ENCODE measurements around the gene PRKAG2. TPM values are rescaled to one million over a fixed set of nuclear protein-coding genes. Genes with fewer than 3 reads are reported as not detected.

The PRKAG2 gene
- total RNA-seq: 16.9 and 18.5 TPM in 2 replicates

GRCh38 chr7:151876899-151877777 is at the start of gene PRKAG2:
TSS of gene PRKAG2 (minus strand) at chr7:151877115. CDS start at chr7:151876620, 495 bp downstream.
- peak within 1 kb of the TSS; percentile 94 for H3K4me3 Mint-ChIP-seq
- no peaks in the 10 kb centered on the region for H3K36me3 Mint-ChIP-seq (ENCODE audit: low read depth)
- peak; percentile 27 for DNase-seq (ENCODE audit: low spot score)
- H3K27me3 Mint-ChIP-seq (ENCODE audit: insufficient read depth): peaks cover 37% of the 10 kb centered on the region
- H3K27ac Mint-ChIP-seq: peak within 1 kb of the TSS; percentile 71
- peaks cover 6% of the 10 kb centered on the region for H3K4me1 Mint-ChIP-seq (ENCODE audit: low read depth)
- H3K9me3 Mint-ChIP-seq: no peaks in the 10 kb centered on the region
- intact Hi-C loops (cut with micrococcal nuclease): loop anchor here (1.0 to 5.0 kb wide), 5 partner anchors 59 to 800 kb away; partner anchors contain the start of genes GALNT11 and XRCC2

GRCh38 chr7:151926336-151926712 is 49.4 kb upstream of the PRKAG2 start:
- intact Hi-C loops (cut with micrococcal nuclease): no loop called here
- Mint-ChIP-seq H3K4me3 (no peak overlapping the region), H3K36me3 (ENCODE audit: low read depth) (no peaks in the 10 kb centered on the region), H3K27ac (no peak overlapping the region), H3K4me1 (ENCODE audit: low read depth) (peaks cover 9% of the 10 kb centered on the region), H3K27me3 (ENCODE audit: insufficient read depth) (peaks cover 11% of the 10 kb centered on the region), H3K9me3 (no peaks in the 10 kb centered on the region)
- DNase-seq (ENCODE audit: low spot score): no peak

- intact Hi-C loops (cut with micrococcal nuclease): no loop called here
- no peak for DNase-seq (ENCODE audit: low spot score)
Measured at GRCh38 chr7:151925446-151926335, 48.8 kb upstream of the PRKAG2 start.

GRCh38 chr7:151924508-151924907 is 47.6 kb upstream of the PRKAG2 start:
- Mint-ChIP-seq H3K4me1 (ENCODE audit: low read depth) (peaks cover 9% of the 10 kb centered on the region), H3K9me3 (no peaks in the 10 kb centered on the region), H3K4me3 (no peak overlapping the region), H3K27ac (no peak overlapping the region), H3K36me3 (ENCODE audit: low read depth) (no peaks in the 10 kb centered on the region), H3K27me3 (ENCODE audit: insufficient read depth) (peaks cover 12% of the 10 kb centered on the region)
- no peak for DNase-seq (ENCODE audit: low spot score)
- intact Hi-C loops (cut with micrococcal nuclease): no loop called here

More at GRCh38 chr7:151925446-151926335, 48.8 kb upstream of the PRKAG2 start:
- Mint-ChIP-seq H3K9me3 (no peaks in the 10 kb centered on the region), H3K36me3 (ENCODE audit: low read depth) (no peaks in the 10 kb centered on the region), H3K27me3 (ENCODE audit: insufficient read depth) (peaks cover 13% of the 10 kb centered on the region), H3K27ac (no peak overlapping the region), H3K4me3 (no peak overlapping the region), H3K4me1 (ENCODE audit: low read depth) (peaks cover 9% of the 10 kb centered on the region)

- Mint-ChIP-seq H3K27ac (no peak overlapping the region), H3K4me1 (ENCODE audit: low read depth) (peaks cover 9% of the 10 kb centered on the region), H3K36me3 (ENCODE audit: low read depth) (no peaks in the 10 kb centered on the region), H3K9me3 (no peaks in the 10 kb centered on the region), H3K27me3 (ENCODE audit: insufficient read depth) (peaks cover 8% of the 10 kb centered on the region), H3K4me3 (no peak overlapping the region)
- intact Hi-C loops (cut with micrococcal nuclease): no loop called here
- DNase-seq (ENCODE audit: low spot score): no peak
Measured at GRCh38 chr7:151924001-151924400, 47.1 kb upstream of the PRKAG2 start.

- no peak overlapping the region for H3K4me3 Mint-ChIP-seq
- H3K27ac Mint-ChIP-seq: no peak overlapping the region
- H3K4me1 Mint-ChIP-seq (ENCODE audit: low read depth): peaks cover 9% of the 10 kb centered on the region
- intact Hi-C loops (cut with micrococcal nuclease): no loop called here
- no peaks in the 10 kb centered on the region for H3K9me3 Mint-ChIP-seq
- H3K27me3 Mint-ChIP-seq (ENCODE audit: insufficient read depth): peaks cover 8% of the 10 kb centered on the region
- no peaks in the 10 kb centered on the region for H3K36me3 Mint-ChIP-seq (ENCODE audit: low read depth)
- DNase-seq (ENCODE audit: low spot score): no peak
Measured at GRCh38 chr7:151923097-151923876, 46.4 kb upstream of the PRKAG2 start.

- intact Hi-C loops (cut with micrococcal nuclease): no loop called here
- no peak for DNase-seq (ENCODE audit: low spot score)
- H3K9me3 Mint-ChIP-seq: no peaks in the 10 kb centered on the region
- peaks cover 8% of the 10 kb centered on the region for H3K27me3 Mint-ChIP-seq (ENCODE audit: insufficient read depth)
- H3K27ac Mint-ChIP-seq: no peak overlapping the region
- H3K4me1 Mint-ChIP-seq (ENCODE audit: low read depth): peaks cover 9% of the 10 kb centered on the region
- no peak overlapping the region for H3K4me3 Mint-ChIP-seq
- no peaks in the 10 kb centered on the region for H3K36me3 Mint-ChIP-seq (ENCODE audit: low read depth)
Measured at GRCh38 chr7:151921451-151921850, 44.5 kb upstream of the PRKAG2 start.

- H3K9me3 Mint-ChIP-seq: no peaks in the 10 kb centered on the region
- H3K36me3 Mint-ChIP-seq (ENCODE audit: low read depth): no peaks in the 10 kb centered on the region
- intact Hi-C loops (cut with micrococcal nuclease): no loop called here
- peaks cover 10% of the 10 kb centered on the region for H3K27me3 Mint-ChIP-seq (ENCODE audit: insufficient read depth)
- no peak overlapping the region for H3K27ac Mint-ChIP-seq
- H3K4me3 Mint-ChIP-seq: no peak overlapping the region
- DNase-seq (ENCODE audit: low spot score): no peak
- peaks cover 2% of the 10 kb centered on the region for H3K4me1 Mint-ChIP-seq (ENCODE audit: low read depth)
Measured at GRCh38 chr7:151920488-151920887, 43.6 kb upstream of the PRKAG2 start.

GRCh38 chr7:151919595-151919994 is 42.7 kb upstream of the PRKAG2 start:
- H3K4me3 Mint-ChIP-seq: no peak overlapping the region
- DNase-seq (ENCODE audit: low spot score): no peak
- H3K9me3 Mint-ChIP-seq: no peaks in the 10 kb centered on the region
- no peak overlapping the region for H3K27ac Mint-ChIP-seq
- H3K36me3 Mint-ChIP-seq (ENCODE audit: low read depth): no peaks in the 10 kb centered on the region
- no peaks in the 10 kb centered on the region for H3K4me1 Mint-ChIP-seq (ENCODE audit: low read depth)
- intact Hi-C loops (cut with micrococcal nuclease): no loop called here
- H3K27me3 Mint-ChIP-seq (ENCODE audit: insufficient read depth): peaks cover 12% of the 10 kb centered on the region

- intact Hi-C loops (cut with micrococcal nuclease): no loop called here
- peaks cover 5% of the 10 kb centered on the region for H3K9me3 Mint-ChIP-seq
- H3K4me1 Mint-ChIP-seq (ENCODE audit: low read depth): no peaks in the 10 kb centered on the region
- H3K27me3 Mint-ChIP-seq (ENCODE audit: insufficient read depth): peaks cover 12% of the 10 kb centered on the region
- H3K36me3 Mint-ChIP-seq (ENCODE audit: low read depth): no peaks in the 10 kb centered on the region
- DNase-seq (ENCODE audit: low spot score): no peak
- no peak overlapping the region for H3K27ac Mint-ChIP-seq
- H3K4me3 Mint-ChIP-seq: no peak overlapping the region
Measured at GRCh38 chr7:151918510-151918843, 41.6 kb upstream of the PRKAG2 start.

- no peak overlapping the region for H3K27ac Mint-ChIP-seq
- H3K27me3 Mint-ChIP-seq (ENCODE audit: insufficient read depth): peaks cover 15% of the 10 kb centered on the region
- no peaks in the 10 kb centered on the region for H3K4me1 Mint-ChIP-seq (ENCODE audit: low read depth)
- H3K36me3 Mint-ChIP-seq (ENCODE audit: low read depth): no peaks in the 10 kb centered on the region
- H3K4me3 Mint-ChIP-seq: no peak overlapping the region
- peaks cover 5% of the 10 kb centered on the region for H3K9me3 Mint-ChIP-seq
- intact Hi-C loops (cut with micrococcal nuclease): no loop called here
- DNase-seq (ENCODE audit: low spot score): no peak
Measured at GRCh38 chr7:151917791-151918509, 41.0 kb upstream of the PRKAG2 start.

- Mint-ChIP-seq H3K4me1 (ENCODE audit: low read depth) (no peaks in the 10 kb centered on the region), H3K9me3 (peaks cover 5% of the 10 kb centered on the region), H3K27ac (no peak overlapping the region), H3K27me3 (ENCODE audit: insufficient read depth) (peaks cover 9% of the 10 kb centered on the region), H3K4me3 (no peak overlapping the region), H3K36me3 (ENCODE audit: low read depth) (no peaks in the 10 kb centered on the region)
- DNase-seq (ENCODE audit: low spot score): no peak
- intact Hi-C loops (cut with micrococcal nuclease): no loop called here
Measured at GRCh38 chr7:151914051-151914450, 37.1 kb upstream of the PRKAG2 start.
